Osteoblast (primary cell): ENCODE measurements around the gene WWOX. TPM values are rescaled to one million over a fixed set of nuclear protein-coding genes. Genes with fewer than 3 reads are reported as not detected.

Experiments used
- DNase-seq: peaks from one replicate; pipeline ENCODE4 v3.0.0; 2011; ENCODE audit warnings: low spot score, mixed read lengths; ENCODE audit not compliant: insufficient read length; ENCODE audit errors: missing footprints
- H2AFZ ChIP-seq: 2 replicates; pipeline ENCODE4 v1.6.0; 2011; ENCODE audit warnings: mild to moderate bottlenecking, low read length
- H3K27ac ChIP-seq: 2 replicates; pipeline ENCODE4 v1.5.1; 2011; ENCODE audit warnings: mild to moderate bottlenecking, low read depth, low read length, moderate library complexity
- H3K27me3 ChIP-seq: 2 replicates; pipeline ENCODE4 v1.6.0; 2012; ENCODE audit warnings: mild to moderate bottlenecking, control low read depth, inconsistent platforms, low read length, moderate library complexity; ENCODE audit not compliant: insufficient read depth
- H3K36me3 ChIP-seq: 2 replicates; pipeline ENCODE4 v1.5.1; 2011; ENCODE audit warnings: mild to moderate bottlenecking, low read length, control low read depth, moderate library complexity; ENCODE audit not compliant: insufficient read depth
- H3K4me1 ChIP-seq: 2 replicates; pipeline ENCODE4 v1.5.1; 2011; ENCODE audit warnings: mild to moderate bottlenecking, low read length, control low read depth, moderate library complexity; ENCODE audit not compliant: insufficient read depth
- H3K4me2 ChIP-seq: 2 replicates; pipeline ENCODE4 v1.6.0; 2011; ENCODE audit warnings: mild to moderate bottlenecking, low read length; ENCODE audit not compliant: insufficient read depth
- H3K4me3 ChIP-seq: fragments of 200-600 bp; sonication (generic); 3 replicates; pipeline ENCODE4 v1.5.1; 2012; ENCODE audit warnings: mild to moderate bottlenecking, low read length, inconsistent platforms; ENCODE audit not compliant: insufficient read depth
- H3K79me2 ChIP-seq: 2 replicates; pipeline ENCODE4 v1.6.0; 2012; ENCODE audit warnings: mild to moderate bottlenecking, low read length, control low read depth, inconsistent platforms; ENCODE audit not compliant: insufficient read depth
- H3K9me3 ChIP-seq: 2 replicates; pipeline ENCODE4 v1.5.1; 2011; ENCODE audit warnings: low read depth, low read length, control low read depth
- H4K20me1 ChIP-seq: 2 replicates; pipeline ENCODE4 v1.6.0; 2012; ENCODE audit warnings: mild to moderate bottlenecking, low read length, control low read depth; ENCODE audit not compliant: insufficient read depth
- total RNA-seq: library from RNA; depleted of rRNA; stranded (reverse); fragments of >200 nt; gene quantifications from 2 replicates; pipeline ENCODE4 v1.2.3, GENCODE V29; 2012
- TF ChIP-seq, protein P1 (sequence below): IDR thresholded peaks from 2 replicates; pipeline ENCODE4 v1.5.1; 2011; ENCODE audit warnings: mild to moderate bottlenecking, low read depth, low read length, moderate library complexity; ENCODE audit errors: extremely low read depth

Gene WWOX
- total RNA-seq, 1 donor, result 23.9 TPM

DNA sequence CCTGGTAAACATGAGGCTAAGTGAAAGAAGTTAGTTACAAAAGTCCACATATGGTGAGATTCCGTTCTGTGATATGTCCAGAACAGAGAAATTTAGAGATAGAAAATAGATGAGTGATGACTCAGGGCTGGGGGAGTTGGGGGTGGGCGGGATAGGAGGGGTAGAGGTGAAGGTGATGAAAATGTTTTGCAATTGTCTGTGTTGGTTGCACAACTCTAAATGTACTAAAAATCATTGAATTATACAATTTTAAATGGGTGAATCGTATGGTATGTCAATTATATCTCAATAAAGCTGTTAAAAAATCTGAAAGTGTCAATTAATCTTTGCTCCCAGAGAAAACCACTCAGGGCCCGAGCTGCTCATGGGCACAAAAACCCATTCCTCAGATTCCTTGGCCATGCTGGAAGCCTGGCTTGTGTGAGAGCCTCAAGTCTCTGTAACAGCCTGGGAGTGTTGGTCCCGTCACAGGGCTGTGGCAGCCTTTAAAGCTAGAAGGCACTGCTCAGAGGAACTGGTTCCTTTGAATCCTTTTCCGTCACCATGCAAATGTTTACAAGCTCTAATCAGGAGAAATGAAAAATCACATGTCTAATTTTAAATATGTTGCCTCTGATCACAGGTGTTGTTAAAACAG, 225.3 kb downstream of the WWOX start:
- Histone ChIP-seq H3K4me1 (no peaks in the 10 kb centered on the region), H3K27ac (no peak overlapping the region), H3K4me3 (no peak overlapping the region), H3K79me2 (no peaks in the 10 kb centered on the region), H2AFZ (no peak overlapping the region), H4K20me1 (no peaks in the 10 kb centered on the region), H3K27me3 (no peaks in the 10 kb centered on the region), H3K4me2 (no peak overlapping the region), H3K36me3 (no peaks in the 10 kb centered on the region), H3K9me3 (no peaks in the 10 kb centered on the region)
- TF ChIP-seq, protein P1, sequence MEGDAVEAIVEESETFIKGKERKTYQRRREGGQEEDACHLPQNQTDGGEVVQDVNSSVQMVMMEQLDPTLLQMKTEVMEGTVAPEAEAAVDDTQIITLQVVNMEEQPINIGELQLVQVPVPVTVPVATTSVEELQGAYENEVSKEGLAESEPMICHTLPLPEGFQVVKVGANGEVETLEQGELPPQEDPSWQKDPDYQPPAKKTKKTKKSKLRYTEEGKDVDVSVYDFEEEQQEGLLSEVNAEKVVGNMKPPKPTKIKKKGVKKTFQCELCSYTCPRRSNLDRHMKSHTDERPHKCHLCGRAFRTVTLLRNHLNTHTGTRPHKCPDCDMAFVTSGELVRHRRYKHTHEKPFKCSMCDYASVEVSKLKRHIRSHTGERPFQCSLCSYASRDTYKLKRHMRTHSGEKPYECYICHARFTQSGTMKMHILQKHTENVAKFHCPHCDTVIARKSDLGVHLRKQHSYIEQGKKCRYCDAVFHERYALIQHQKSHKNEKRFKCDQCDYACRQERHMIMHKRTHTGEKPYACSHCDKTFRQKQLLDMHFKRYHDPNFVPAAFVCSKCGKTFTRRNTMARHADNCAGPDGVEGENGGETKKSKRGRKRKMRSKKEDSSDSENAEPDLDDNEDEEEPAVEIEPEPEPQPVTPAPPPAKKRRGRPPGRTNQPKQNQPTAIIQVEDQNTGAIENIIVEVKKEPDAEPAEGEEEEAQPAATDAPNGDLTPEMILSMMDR, result no peak
- no peak for DNase-seq

DNA sequence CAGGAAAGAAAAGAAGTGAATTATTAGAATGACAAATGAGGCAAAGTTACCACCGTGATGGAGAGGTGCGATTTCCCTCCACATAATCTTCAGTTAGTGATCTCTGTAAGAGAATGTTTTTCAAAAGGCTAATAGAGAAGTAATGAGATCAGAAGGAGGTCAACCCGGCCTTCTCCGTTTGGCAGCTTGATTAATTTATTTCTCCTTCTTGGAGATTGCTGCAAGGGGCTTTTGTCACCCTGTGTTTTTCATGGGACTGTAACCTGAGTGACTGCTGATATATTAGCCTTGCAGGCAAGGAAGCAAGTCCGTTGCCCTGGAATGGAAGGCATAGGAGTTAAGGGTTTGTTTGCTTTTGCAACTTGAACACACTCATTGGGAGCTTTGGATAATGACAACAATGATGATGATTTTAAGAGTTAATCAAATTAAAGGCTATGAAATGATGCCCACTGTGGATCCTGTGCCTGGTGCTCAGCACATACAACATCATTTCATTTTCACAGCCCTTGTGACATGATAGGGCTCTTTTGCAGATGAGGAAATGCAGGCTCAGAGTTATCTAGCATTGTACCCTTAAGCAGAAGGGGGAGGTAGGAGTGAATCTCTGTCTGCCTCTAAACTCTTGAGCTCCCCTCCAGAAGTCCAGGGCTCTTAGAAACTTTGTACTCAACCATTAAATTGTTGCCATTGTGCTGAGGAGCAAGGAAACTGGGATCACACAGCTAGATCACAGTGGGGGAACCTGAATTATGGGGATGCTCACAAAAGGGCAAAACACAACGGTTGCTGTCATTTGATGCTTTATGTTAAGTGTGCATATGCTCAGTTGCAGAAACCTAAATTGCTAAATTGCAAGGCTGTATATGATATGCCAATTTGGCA, 226.3 kb downstream of the WWOX start:
- Histone ChIP-seq H3K79me2 (no peaks in the 10 kb centered on the region), H2AFZ (no peak overlapping the region), H3K4me3 (no peak overlapping the region), H3K27ac (no peak overlapping the region), H4K20me1 (no peaks in the 10 kb centered on the region), H3K36me3 (no peaks in the 10 kb centered on the region), H3K27me3 (no peaks in the 10 kb centered on the region), H3K4me1 (no peaks in the 10 kb centered on the region), H3K4me2 (no peak overlapping the region), H3K9me3 (no peaks in the 10 kb centered on the region)
- DNase-seq, result no peak
- TF ChIP-seq, protein P1, result no peak

DNA sequence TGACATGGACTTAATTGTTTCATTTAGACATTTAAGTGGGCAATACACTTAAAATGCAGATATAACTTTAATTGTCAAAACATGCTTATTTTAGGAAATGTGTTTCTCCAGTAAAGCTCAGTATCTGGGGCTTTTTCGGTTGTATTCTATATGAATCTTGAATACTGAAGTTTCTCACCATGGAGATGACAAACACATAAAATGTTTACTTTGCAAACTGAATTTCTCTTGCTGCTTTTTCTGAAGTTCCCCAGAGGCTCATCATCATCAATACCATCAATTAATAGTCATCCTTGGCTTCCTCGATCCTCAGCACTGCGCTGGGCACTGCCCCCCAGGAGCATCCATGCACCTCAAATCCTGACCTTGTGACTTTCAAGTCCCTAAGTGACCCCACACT, 227.3 kb downstream of the WWOX start:
- TF ChIP-seq, protein P1, result no peak
- H3K79me2 ChIP-seq, result no peaks in the 10 kb centered on the region
- H3K36me3 ChIP-seq, result no peaks in the 10 kb centered on the region
- H2AFZ ChIP-seq, result no peak overlapping the region
- H3K4me2 ChIP-seq, result no peak overlapping the region
- DNase-seq, result no peak
- no peak overlapping the region for H3K4me3 ChIP-seq
- no peaks in the 10 kb centered on the region for H3K4me1 ChIP-seq
- H3K27me3 ChIP-seq, result no peaks in the 10 kb centered on the region
- no peaks in the 10 kb centered on the region for H4K20me1 ChIP-seq
- no peaks in the 10 kb centered on the region for H3K9me3 ChIP-seq
- no peak overlapping the region for H3K27ac ChIP-seq

DNA sequence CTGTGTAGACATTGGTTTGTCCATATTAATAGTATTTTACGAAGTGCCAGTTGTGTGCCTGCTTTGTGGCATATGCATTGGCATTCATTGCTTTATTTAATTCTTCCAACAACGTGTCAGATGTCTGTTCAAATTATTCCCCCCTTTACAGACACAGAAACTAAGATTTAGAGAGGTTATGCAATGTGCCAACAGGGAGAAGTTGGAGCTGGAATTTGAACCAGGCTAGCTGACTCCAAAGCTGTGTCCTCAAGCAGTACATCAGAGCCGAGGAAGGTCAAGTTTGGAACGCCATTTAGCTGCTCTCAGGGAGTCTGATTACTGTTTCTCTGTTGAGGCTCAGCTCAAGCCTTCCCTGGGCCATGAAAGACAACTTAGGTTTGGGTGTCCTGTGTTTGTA, 232.3 kb downstream of the WWOX start:
- Histone ChIP-seq H3K4me2 (no peak overlapping the region), H3K4me1 (no peaks in the 10 kb centered on the region), H3K27ac (no peak overlapping the region), H3K36me3 (no peaks in the 10 kb centered on the region), H3K79me2 (no peaks in the 10 kb centered on the region), H3K27me3 (no peaks in the 10 kb centered on the region), H3K9me3 (no peaks in the 10 kb centered on the region), H2AFZ (no peak overlapping the region), H3K4me3 (no peak overlapping the region), H4K20me1 (no peaks in the 10 kb centered on the region)
- TF ChIP-seq, protein P1, result no peak
- DNase-seq, result no peak
